ENCODE measurements around the gene FAAP20.
A peak's percentile ranks its signal among the peaks of the same experiment; 100 is the strongest.

FAAP20 gene

DNA sequence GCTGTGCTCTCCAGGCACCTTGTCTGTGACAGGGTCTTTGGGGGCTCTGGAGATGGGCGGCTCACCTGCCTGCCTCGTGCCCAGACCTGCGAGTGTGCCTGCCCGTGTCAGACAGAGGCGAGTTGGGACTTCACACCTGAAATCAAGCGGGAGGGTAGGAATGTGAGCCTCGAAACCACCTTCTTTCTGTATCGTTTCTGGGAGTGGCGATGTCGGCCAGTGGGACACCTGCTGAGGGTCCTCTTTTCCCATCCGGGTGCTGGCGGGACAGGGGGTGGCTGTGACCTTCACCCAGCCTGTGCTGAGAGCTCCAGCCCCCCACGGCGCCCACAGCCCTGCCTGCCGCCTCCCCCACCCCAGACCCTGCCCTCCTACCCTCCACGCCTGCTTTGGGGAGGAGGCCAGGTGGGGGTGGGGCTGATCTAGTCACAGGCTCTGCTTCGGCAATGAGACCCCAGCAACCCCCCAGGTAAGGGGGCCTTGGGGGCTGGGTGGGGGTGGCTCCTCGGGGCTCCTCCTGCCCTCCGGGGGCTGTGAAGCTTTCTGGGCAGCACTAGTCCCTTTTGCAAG lies 15.6 kb upstream of the FAAP20 start:
- no peak for DNase-seq (ENCODE audit: low read depth in 2 of 2)

DNA sequence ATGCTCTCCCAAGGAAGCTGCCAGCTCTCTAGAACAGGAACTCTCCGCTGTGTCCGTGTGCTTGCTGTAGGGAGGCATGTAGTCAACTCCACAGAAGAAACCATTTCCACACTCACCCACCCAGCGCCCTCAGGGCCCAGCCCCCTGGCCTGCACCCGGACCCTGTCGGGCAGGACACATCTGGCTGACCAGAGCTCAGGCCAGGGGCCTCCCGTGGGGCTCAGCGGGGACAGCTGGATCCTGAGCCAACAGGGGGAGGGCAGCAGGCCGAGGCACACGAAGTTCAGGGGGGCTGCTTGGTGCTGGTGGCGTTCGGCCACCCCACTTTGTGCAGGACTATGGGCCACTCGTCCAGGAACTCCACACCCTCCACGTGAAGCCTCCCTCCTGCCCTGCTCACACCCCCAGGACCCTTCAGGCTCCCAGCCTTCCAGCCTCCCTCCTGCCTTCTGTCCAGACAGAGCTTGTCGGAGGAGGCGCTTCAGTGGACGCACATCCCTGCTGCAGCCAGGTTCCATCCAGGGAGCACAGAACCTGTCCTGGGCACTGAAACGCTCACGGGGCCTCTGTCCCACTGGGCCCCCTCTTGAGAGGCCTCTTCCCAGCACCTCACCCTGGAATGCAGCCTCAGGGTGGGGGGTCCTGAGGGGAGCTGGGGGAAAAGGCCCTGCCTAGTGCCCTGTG lies 15.0 kb upstream of the FAAP20 start:
- no peak for DNase-seq (ENCODE audit: low read depth in 2 of 2)

DNA sequence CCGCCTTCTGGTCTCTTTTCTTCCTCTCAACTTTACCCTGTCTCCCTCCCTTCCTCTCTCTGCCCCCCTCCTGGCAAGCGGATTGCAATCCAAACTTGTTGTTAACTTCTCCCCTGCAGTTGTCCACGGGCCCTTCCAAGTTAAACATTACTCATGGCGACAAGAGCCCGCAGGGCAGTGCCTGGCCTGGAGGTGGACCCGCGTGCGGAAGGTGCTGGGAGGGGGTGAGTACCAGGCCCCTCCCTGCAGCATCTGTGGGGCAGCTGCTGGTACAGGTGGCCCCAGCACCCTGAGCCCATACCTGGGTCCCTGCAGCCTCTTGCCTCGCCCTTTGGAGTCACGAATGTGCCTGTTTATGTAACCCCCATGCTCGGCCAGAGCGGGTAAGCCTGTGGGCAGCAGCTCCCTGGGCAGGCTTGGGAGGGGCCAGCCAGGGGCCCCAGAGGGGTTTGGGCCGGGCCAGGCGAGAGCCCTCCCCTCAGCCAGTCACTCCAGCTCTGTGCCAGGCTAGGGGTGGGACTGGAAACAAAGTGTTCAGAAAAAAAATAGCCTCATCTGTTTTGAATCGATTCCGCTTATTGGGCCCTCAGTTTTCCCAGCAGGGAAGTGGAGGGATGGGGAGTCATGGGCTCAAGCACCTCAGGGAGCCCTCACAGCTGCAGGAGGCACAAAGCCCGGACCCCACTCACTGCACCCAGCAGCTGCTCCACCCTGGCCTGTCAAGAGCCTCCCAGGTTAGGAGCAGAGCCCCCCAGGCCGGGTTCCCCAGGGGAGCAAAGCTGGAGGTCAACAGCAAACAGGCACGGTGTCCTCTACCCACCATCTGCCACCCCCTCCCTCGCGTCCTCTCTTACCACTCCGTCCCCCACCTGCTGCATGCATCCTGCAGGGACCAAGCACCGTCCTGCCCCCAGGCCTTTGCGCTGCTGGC lies 14.0 kb upstream of the FAAP20 start:
- DNase-seq (ENCODE audit: low read depth in 2 of 2), result no peak

DNA sequence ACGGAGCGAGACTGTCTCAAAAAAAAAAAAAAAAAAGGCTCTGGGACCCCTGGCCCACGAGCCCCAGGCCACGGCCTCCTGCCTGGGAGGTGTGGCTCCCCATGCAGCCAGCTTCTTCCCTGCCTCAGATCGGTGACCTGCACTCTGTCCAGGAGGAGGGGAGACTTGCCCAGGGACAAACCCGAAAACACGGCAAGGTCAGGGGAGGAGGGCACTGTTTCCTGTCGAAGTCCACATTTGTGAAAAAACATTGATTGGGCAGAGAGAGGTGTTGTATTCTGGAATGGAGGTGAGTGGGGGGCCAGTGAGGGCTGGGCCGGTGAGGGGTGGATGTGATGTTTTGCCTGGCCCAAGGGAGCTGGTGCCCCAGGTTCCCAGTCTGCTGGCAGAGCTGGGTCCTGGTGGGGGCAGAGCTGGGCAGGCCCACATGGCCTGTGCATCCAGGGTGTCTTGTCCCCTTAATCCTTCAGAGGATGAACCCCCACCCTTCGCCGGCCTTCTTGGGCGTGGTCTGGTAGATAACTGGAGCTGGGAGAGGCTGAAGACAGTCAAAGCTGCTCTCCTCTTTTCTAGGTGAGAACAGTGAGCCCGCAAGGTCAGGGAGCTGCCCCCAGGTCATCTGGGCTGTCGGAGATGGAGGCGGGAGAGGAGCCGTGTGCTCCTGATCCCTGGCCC lies 12.4 kb upstream of the FAAP20 start:
- DNase-seq (ENCODE audit: low read depth in 2 of 2), result no peak

DNA sequence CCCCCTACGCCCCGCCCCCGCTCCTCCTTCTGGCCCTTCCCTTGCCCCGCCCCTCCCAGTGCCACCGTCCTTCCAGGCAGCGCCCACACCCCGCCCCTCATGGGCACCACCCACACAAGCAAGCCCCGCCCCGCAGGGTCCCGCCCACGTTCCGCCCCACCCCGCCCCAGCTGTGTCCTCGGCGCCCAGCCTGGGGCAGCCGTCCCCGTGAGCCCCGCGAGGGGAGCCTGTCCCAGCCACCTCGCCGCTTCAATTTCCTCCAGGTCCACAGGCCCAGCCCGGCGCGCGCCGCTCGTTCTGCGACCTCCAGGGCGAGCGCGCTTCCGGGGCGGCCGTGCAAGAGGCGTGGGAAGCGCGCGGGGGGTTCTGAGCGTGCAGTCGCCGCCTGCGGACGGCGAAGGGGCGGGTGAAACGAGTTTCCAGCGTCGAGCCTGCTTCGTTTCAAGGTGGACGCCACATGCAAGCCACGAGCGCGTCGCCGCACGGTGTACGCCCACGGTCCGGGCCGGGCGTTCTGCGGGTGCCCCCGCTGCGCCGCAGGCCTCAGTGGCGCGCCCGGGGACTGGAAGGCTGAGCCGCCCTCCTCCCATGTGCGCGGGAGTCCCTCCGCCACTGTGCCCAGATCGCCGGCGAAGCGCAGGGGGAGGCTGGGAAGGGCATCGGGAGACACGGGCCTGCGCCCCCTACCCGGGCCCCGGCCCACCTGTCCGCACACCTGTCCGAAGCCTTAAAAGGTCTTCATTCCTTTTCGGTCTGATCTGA lies 10.8 kb upstream of the FAAP20 start:
- DNase-seq (ENCODE audit: low read depth in 2 of 2), result peak; percentile 86 to 88

DNA sequence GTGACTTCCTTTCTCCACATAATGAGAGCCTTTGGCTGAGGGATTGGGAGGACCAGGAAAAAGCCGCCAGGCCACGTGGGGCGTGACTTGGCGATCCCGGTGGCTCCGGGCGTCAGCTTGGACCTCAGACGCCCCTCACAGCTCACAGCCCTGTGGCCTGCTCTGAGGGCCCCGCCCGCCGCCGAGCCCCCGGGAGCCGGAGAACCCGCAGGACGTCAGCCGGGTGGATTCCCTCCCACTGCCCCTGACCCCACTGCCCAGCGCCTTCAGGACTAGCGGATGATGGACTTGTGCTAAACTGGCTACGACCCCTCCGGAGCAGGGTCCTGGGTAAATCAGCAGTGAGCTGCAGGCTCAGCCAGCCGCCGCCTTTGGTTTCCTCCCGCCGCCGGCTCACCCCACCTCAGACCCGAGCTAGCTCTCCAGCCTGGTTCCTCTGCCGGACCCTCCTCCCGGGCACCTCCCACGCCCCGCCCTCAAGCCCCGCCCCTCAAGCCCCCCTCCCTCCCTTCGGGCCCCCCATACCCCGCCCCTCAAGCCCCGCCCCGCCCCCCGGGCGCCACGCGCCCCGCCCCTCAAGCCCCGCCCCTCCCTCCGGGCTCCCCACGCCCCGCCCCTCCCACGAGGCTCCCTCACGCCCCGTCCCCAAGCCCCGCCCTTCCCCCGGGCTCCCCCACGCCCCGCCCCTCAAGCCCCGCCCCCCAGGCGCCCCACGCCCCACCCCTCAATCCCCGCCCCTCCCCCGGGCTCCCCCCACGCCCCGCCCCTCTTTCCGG lies 10.0 kb upstream of the FAAP20 start:
- DNase-seq (ENCODE audit: low read depth in 2 of 2), result no peak

DNA sequence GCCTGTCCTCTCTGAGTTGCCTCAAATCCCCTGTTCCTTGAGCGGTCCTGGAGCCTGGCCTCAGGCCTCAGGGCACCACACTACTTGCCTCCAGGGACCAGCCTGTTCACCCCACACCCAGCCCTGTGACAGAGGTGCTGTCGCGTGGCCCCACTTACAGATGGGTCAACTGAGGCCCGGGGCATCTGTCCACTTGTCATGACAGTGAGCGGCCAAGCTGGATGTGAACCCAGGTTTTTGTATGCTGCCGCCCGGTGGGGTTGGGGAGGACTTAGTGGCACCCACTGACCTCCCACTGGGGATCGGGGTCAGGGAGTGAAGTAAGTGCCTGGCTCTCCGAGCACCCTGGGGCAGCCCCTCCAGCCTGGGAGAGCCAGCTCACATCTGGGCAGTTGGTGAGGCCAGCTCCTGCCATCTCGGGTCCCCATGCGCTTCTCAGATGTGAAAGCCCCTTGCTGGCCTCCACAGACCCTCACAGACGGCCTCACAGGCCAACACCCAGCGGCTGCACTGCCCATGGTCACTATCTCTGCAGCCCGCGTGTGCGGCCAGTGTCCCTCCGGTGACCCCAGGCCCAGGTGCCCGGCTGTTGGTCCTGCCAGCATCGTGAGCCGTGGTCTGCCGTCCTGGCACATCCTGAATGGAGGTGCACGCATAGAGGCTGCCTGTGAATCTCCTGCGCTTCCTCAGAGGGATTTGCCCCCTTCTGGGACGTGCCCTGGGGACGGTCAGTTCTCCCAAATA lies 9.3 kb upstream of the FAAP20 start:
- no peak for DNase-seq (ENCODE audit: low read depth in 2 of 2)

DNA sequence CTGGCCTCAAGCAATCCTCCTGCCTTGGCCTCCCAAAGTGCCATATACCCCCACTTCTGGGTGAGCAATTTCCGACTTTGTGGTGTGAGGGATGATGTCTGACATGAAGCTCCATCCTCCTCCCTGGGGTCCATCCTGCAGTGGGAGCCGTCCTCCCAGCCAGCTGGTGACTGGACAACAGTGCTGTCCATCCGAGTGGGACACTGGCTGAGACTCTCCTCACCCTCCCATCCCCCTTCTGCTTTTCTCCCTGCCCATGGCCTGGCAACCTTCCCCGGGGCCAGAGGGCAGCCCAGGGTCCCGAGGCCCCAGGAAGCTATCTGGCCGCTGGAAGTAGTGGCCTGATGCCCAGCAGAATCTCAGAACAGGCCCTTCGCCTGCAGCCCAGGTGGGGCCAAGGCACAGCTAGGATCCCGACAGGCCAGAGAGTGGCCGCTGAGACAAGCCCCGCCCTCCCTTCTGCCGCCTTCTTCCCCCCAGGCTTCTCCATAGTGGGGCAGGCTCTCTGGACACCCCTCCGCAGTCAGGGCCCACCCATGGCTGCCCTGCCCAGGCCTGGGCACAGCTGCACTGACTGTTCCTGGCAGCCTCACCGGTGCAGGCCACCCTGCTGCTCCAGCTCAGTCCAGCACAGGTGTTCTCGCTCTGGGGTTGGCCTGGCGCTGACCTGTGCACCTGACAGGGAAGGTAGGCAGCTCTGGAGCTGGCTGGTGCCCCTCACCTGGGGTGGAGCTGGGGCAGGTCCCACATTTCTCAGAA lies 8.4 kb upstream of the FAAP20 start:
- no peak for DNase-seq (ENCODE audit: low read depth in 2 of 2)

DNA sequence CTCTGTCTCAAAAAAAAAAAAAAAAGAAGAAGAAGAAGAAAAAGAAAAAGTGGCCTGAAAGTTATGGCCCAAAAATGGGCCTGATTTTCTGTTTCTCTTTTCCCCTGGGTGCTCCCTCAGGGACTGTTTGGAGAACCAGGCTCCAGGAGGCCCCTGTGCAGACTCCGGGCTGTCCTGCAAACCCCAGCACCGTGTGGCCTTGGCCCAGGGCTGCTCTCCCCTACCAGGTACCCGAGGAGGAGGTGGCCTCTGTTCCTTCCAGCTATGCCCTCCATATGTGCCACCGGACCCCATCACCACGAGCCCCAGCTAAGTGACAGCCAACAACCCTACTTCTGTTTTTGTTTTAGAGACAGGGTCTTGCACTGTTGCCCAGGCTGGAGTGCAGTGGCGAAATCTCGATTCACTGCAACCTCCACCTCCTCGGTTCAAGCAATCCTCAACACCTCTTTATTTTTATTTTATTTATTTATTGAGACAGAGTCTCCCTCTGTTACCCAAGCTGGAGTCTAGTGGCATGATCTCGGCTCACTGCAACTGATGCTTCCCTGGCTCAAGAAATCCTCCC lies 7.5 kb upstream of the FAAP20 start:
- DNase-seq (ENCODE audit: low read depth in 2 of 2), result no peak

DNA sequence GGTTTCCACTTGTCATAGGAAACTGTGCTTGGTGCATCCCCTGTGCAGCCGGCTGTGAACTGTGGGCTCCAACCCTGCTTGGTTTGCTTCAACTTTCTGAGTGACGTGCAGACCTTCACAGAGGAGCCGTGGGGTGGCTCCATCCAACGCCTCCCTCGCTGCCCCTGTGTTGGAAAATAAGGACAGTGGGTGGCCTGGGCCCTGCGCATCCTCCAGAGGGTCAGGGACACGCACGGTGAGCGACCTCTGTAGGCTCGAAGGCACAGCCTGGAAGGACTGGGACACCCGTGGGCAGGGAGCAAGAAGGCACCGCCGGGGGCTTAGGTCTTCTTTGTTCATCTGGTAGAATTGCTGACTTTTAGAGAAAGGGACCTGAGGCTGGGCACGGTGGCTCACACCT lies 6.5 kb upstream of the FAAP20 start:
- no peak for DNase-seq (ENCODE audit: low read depth in 2 of 2)

DNA sequence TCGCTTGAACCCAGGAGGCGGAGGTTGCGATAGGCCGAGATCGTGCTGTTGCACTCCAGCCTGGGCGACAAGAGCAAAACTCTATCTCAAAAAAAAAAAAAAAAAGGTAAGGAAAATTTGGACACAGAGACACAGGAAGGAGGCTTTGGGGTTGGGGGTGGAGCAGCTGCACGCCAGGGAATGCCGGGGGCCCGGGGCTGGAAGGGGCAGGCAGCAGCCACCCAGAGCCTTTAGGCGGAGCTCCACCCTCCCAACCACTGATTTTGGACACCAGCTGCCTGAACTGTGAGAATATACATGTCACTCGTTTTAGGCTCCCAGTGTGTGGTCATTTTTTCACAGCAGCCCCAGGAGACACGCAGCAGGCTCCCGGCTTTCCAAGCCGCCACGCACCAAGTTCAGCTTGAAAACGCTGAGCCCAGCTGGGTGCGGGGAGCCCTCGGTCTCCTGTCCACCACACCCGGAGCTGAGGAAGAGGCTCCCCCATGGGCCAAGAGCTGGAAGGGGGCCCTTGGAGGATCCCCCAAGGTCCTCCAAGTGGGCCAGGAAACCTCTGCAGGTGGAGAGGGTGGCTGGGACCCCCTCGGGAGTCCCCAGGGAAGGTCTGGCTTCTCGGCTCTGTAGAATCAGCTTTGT lies 5.9 kb upstream of the FAAP20 start:
- no peak for DNase-seq (ENCODE audit: low read depth in 2 of 2)

DNA sequence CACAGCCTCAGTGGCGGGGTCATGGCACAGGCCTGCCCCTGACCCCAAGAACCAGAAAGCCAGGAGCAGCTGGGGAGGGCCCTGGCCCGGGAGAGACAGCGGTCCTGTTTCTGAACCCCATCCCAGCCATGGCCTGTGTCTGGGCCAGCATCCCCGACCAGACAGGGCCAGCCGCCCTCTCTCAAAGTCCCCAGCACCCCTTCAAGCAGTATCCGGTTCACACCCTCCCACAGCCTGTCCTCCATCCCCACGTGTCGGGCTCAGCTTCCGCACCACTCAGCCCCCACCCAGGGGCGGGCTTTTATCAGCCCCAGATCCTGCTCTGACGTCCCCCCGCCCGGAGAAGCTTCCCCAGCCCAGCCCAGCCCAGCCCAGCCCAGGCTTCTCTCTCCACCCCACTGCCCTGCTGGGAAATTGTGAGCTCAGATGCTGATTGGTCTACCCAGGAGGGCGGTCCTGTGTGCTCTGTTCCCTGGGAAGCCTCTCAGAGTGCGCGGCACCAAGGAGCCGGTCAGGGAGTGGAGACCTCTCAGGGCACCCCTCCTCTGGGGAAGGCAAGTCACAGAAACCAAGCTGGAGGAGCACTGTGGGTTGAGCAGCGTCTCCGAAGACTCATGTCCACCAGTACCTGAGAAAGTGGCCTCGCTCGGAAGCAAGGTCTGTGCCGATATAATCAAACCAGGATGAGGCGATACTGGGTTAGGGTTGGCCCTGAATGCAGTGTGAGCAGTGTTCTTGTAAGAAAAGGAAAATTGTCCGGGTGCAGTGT lies 4.7 kb upstream of the FAAP20 start:
- DNase-seq (ENCODE audit: low read depth in 2 of 2), result peak; percentile 68 to 69

DNA sequence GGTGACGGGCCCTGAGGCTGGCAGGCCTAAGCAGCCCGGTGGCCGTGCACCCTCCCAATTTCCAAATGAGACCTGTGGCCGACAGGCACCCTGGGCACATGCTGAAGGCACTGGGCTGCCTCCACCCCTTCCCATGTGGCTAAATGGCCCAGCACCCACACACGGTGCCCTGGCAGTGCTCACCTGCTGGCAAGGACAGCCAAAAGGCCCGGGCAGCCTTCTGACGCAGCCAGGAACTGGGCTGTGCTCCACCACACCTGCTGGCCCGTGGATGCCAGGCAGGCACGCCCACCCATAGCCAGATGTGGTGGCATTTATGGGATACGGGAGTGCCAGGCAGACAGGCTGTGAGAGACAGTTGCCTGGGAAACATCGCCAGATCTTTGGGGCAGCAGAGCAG lies 4.0 kb upstream of the FAAP20 start:
- no peak for DNase-seq (ENCODE audit: low read depth in 2 of 2)

DNA sequence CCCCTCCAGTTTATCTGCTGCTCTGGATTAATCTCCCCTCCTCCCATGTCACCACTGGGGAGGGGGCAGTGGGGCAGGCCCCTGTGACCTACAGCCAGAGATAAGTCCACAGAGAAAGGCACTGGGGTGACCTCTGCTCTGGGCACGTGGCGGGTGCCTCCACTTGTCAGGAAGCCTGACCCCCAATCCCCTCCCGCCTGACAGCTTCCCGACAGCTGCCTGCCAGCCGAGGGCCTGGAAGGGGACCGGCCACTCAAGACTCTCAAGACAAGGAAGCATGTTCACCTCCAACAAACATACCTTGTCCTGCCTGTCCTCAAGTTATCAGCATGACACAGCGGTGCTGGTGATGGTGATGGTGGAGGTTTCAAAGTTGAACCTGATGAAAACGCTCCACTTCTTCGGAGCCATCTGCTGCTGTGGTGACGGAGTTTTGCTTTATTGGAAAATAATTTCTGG lies 3.2 kb upstream of the FAAP20 start:
- no peak for DNase-seq (ENCODE audit: low read depth in 2 of 2)

DNA sequence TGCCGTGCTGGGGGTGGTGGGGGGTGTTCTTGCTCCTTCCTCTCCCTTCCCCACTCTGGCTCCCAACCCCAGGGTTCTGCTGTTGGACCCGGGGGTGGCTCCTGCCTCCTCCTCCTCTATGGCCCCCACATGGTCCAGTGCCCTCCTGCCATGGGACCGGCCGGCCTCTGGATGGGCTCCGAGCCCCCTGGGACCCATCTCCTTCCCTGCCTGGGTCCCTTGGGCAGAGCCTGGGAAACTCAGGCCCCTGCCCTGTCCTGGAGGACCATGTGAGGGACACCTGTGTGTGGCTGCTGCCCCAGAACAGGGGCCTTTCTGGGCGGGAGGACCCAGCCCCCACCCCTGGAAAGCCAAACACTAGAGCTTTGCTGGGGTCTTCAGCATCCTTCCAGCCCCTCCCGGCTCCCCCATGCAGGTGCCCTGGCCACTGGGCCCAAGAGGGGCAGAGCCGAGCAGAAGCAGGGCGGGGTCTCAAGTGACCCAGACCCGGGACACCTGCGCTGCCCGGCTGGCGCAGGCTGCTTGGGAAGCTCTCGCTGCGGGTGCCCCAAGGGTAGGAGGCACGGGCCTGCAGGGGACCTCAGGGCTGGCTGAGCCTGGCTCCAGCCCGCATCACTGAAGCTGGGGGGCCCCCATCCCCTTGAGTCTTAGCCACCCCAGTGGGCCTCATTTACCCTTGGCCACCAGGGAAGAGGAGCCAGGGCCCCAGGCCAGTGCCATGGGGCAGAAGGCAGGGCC lies 2.5 kb upstream of the FAAP20 start:
- no peak for DNase-seq (ENCODE audit: low read depth in 2 of 2)

DNA sequence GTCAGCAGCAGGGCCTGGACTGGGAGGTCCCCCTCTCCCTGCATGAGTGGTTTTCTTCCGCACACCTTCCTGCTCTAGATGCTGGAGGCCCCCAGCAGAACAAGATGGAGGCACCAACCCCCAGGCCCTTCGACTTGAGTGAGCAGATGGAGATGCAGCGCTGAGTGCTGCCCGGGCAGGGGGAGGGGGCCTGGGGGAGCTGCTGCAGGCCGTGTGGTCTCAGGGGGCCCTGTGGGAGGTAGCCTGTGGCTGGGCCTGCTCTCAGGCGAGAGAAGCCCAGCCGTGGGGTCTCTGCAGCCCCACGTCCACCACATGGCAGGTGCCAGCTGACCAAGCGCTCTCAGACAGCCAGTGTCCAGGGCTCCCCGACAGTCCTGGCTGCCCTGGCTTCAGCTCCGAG lies 1.2 kb upstream of the FAAP20 start:
- no peak for DNase-seq (ENCODE audit: low read depth in 2 of 2)

Data from stimulated activated CD8-positive, alpha-beta memory T cell treated with anti-CD3 and anti-CD28 coated beads, Interleukin-15, amount 100 ng/mL, for 4 hours (primary cell).